CD14-positive monocyte (primary cell): ENCODE data around the gene RGL1. TPM values are rescaled to one million over a fixed set of nuclear protein-coding genes. Genes with fewer than 3 reads are reported as not detected.

Experiments used
- DNase-seq, 3 donors: peaks; one replicate each; pipeline ENCODE4 v3.0.0-alpha.2; 2011 to 2022
- H2AFZ ChIP-seq: 2 replicates; pipeline ENCODE4 v1.6.0; 2012; ENCODE audit warnings: mild to moderate bottlenecking, low read depth, low read length, inconsistent platforms; ENCODE audit not compliant: insufficient read depth, poor library complexity, severe bottlenecking
- H3K27ac ChIP-seq, 2 donors: 1 replicate in 1 of 2; 2 replicates in 1 of 2; pipeline ENCODE4 v1.5.1; 2012 to 2013; ENCODE audit warnings: low read length in 2 of 2, control low read depth in 1 of 2, inconsistent platforms in 1 of 2, low read depth in 1 of 2, mild to moderate bottlenecking in 1 of 2
- H3K27me3 ChIP-seq, 2 donors: one replicate each; pipeline versions ENCODE4 v1.6.0 to v1.6.1; 2011 to 2013; ENCODE audit warnings: low read length in 2 of 2; ENCODE audit not compliant: control insufficient read depth in 2 of 2, insufficient read depth in 2 of 2
- H3K36me3 ChIP-seq, 2 donors: replicated peaks in 1 of 2; 1 replicate in 1 of 2; 2 replicates in 1 of 2; pipeline versions ENCODE4 v1.5.1 to v1.6.1; 2012 to 2013; ENCODE audit warnings: low read length in 2 of 2, control low read depth in 1 of 2, inconsistent platforms in 1 of 2, mild to moderate bottlenecking in 1 of 2; ENCODE audit not compliant: insufficient read depth in 2 of 2, control insufficient read depth in 1 of 2
- H3K4me1 ChIP-seq, 2 donors: 1 replicate in 1 of 2; 2 replicates in 1 of 2; pipeline versions ENCODE4 v1.5.1 to v1.6.1; 2012 to 2013; ENCODE audit warnings: low read length in 2 of 2, control low read depth in 1 of 2, inconsistent platforms in 1 of 2, mild to moderate bottlenecking in 1 of 2, moderate library complexity in 1 of 2; ENCODE audit not compliant: insufficient read depth in 2 of 2, control insufficient read depth in 1 of 2
- H3K4me2 ChIP-seq: replicated peaks from 2 replicates; pipeline ENCODE3; 2012; ENCODE audit warnings: low read length, moderate library complexity, mild to moderate bottlenecking; ENCODE audit not compliant: poor library complexity, severe bottlenecking; ENCODE audit errors: extremely low read depth
- H3K4me3 ChIP-seq, 3 experiments: fragments of 200-600 bp in 1 of 3; sonication (generic) in 1 of 3; replicated peaks in 1 of 3; 1 replicate in 2 of 3; 2 replicates in 1 of 3; pipeline ENCODE4 v1.5.1; 2011 to 2013; ENCODE audit warnings: low read length in 3 of 3, mild to moderate bottlenecking in 3 of 3, control low read depth in 2 of 3, low read depth in 2 of 3, inconsistent platforms in 1 of 3, moderate library complexity in 1 of 3
- H3K79me2 ChIP-seq: 2 replicates; pipeline ENCODE4 v1.6.0; 2012; ENCODE audit warnings: mild to moderate bottlenecking, control low read depth, inconsistent platforms, low read length, moderate library complexity; ENCODE audit not compliant: insufficient read depth
- H3K9ac ChIP-seq: 2 replicates; pipeline ENCODE4 v1.6.0; 2017; ENCODE audit warnings: low read length, mild to moderate bottlenecking; ENCODE audit not compliant: insufficient read depth, poor library complexity, severe bottlenecking
- H3K9me3 ChIP-seq, 2 donors: replicated peaks in 1 of 2; 1 replicate in 1 of 2; 2 replicates in 1 of 2; pipeline versions ENCODE4 v1.5.1 to v1.6.1; 2012 to 2013; ENCODE audit warnings: low read length in 2 of 2, control low read depth in 1 of 2; ENCODE audit not compliant: control insufficient read depth in 1 of 2, insufficient read depth in 1 of 2
- H4K20me1 ChIP-seq: 2 replicates; pipeline ENCODE4 v1.6.0; 2012; ENCODE audit warnings: mild to moderate bottlenecking, low read length, control low read depth, moderate library complexity; ENCODE audit not compliant: insufficient read depth
- H3K27ac Mint-ChIP-seq, 7 donors: one replicate each; pipeline ENCODE4 v1.8.0; 2020; ENCODE audit warnings: mild to moderate bottlenecking in 7 of 7, mixed read lengths in 7 of 7, moderate library complexity in 6 of 7, inconsistent platforms in 2 of 7
- H3K27me3 Mint-ChIP-seq, 3 donors: one replicate each; pipeline ENCODE4 v1.8.0; 2021 to 2022; ENCODE audit warnings: low read depth in 3 of 3, mild to moderate bottlenecking in 3 of 3, mixed read lengths in 3 of 3, moderate library complexity in 3 of 3, inconsistent platforms in 1 of 3
- H3K36me3 Mint-ChIP-seq, 2 donors: one replicate each; pipeline ENCODE4 v1.8.0; 2020; ENCODE audit warnings: mixed read lengths in 2 of 2, inconsistent platforms in 1 of 2, mild to moderate bottlenecking in 1 of 2
- H3K4me1 Mint-ChIP-seq: one replicate; pipeline ENCODE4 v1.8.0; 2020; ENCODE audit warnings: mild to moderate bottlenecking, mixed read lengths
- H3K4me3 Mint-ChIP-seq, 2 donors: one replicate each; pipeline ENCODE4 v1.8.0; 2020; ENCODE audit warnings: mild to moderate bottlenecking in 2 of 2, mixed read lengths in 2 of 2, moderate library complexity in 1 of 2
- H3K9me3 Mint-ChIP-seq, 7 donors: one replicate each; pipeline ENCODE4 v1.8.0; 2020 to 2022; ENCODE audit warnings: mixed read lengths in 7 of 7, mild to moderate bottlenecking in 6 of 7, moderate library complexity in 6 of 7, inconsistent platforms in 2 of 7
- WGBS: methylation state at CpG from one replicate; pipeline ENCODE4 v1.1.5; 2013; ENCODE audit warnings: missing lambda C conversion rate; ENCODE audit not compliant: insufficient coverage; 5-methylcytosine and 5-hydroxymethylcytosine counted together
- intact Hi-C, 2 donors: fragments of 100-400 bp; cut with micrococcal nuclease; formaldehyde crosslinking; loops; one replicate each; pipeline versions ENCODE4 v1.15.0 to v1.15.1; 2023
- polyA plus RNA-seq, 3 donors: library from polyadenylated mRNA; depleted of rRNA in 1 of 3; unstranded in 2 of 3; stranded (reverse) in 1 of 3; fragments of 300-500 nt in 2 of 3; fragments of >200 nt in 1 of 3; fragmentation: Illumina TruSeq in 2 of 3; gene quantifications; 1 replicate in 2 of 3; 2 replicates in 1 of 3; pipeline ENCODE4 v1.2.3, GENCODE V29; 2012 to 2021
- TF ChIP-seq, protein P1 (sequence below): fragments of 200-600 bp; IDR thresholded peaks from one replicate; pipeline ENCODE4 v1.8.0; 2022; ENCODE audit warnings: antibody characterized with exemption, mild to moderate bottlenecking

Gene RGL1
- polyA plus RNA-seq, 3 donors = 1.2 to 3.3 (median 2.0) TPM

- no peaks in the 10 kb centered on the region for H3K4me1 Mint-ChIP-seq
- no peak overlapping the region for H3K4me3 Mint-ChIP-seq
- DNase-seq = no peak
Measured at GRCh38 chr1:183937611-183938010, 132.7 kb downstream of the RGL1 start.

GRCh38 chr1:183941001-183941400 is 136.1 kb downstream of the RGL1 start:
- H3K36me3 Mint-ChIP-seq = no peaks in the 10 kb centered on the region
- peaks cover 5% of the 10 kb centered on the region for H3K4me1 Mint-ChIP-seq

More at GRCh38 chr1:183937611-183938010, 132.7 kb downstream of the RGL1 start:
- Histone ChIP-seq H3K9ac (no peak overlapping the region), H3K79me2 (no peaks in the 10 kb centered on the region), H3K27me3 (no peaks in the 10 kb centered on the region), H2AFZ (no peak overlapping the region), H3K4me3 (no peak overlapping the region), H3K4me2 (no peak overlapping the region), H3K9me3 (no peaks in the 10 kb centered on the region), H3K36me3 (no peaks in the 10 kb centered on the region), H3K27ac (no peak overlapping the region), H4K20me1 (no peaks in the 10 kb centered on the region), H3K4me1 (no peaks in the 10 kb centered on the region)
- TF ChIP-seq, protein P1, sequence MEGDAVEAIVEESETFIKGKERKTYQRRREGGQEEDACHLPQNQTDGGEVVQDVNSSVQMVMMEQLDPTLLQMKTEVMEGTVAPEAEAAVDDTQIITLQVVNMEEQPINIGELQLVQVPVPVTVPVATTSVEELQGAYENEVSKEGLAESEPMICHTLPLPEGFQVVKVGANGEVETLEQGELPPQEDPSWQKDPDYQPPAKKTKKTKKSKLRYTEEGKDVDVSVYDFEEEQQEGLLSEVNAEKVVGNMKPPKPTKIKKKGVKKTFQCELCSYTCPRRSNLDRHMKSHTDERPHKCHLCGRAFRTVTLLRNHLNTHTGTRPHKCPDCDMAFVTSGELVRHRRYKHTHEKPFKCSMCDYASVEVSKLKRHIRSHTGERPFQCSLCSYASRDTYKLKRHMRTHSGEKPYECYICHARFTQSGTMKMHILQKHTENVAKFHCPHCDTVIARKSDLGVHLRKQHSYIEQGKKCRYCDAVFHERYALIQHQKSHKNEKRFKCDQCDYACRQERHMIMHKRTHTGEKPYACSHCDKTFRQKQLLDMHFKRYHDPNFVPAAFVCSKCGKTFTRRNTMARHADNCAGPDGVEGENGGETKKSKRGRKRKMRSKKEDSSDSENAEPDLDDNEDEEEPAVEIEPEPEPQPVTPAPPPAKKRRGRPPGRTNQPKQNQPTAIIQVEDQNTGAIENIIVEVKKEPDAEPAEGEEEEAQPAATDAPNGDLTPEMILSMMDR = no peak
- intact Hi-C loops = no loop called here
- 90% methylated on average over 3 of the region's 11 CpGs for WGBS
- no peaks in the 10 kb centered on the region for H3K36me3 Mint-ChIP-seq
- peaks cover 0 to 1% (median 0%) of the 10 kb centered on the region in 7 donors for H3K9me3 Mint-ChIP-seq
- H3K27ac Mint-ChIP-seq = peak overlapping the region in 1 of 7 donors; percentile 26
- peaks cover 0 to 3% (median 0%) of the 10 kb centered on the region in 3 donors for H3K27me3 Mint-ChIP-seq

More at GRCh38 chr1:183941001-183941400, 136.1 kb downstream of the RGL1 start:
- Mint-ChIP-seq H3K27ac (no peak overlapping the region), H3K27me3 (peaks cover 0 to 3% (median 1%) of the 10 kb centered on the region in 3 donors), H3K9me3 (no peaks in the 10 kb centered on the region), H3K4me3 (no peak overlapping the region)
- H3K36me3 ChIP-seq = no peaks in the 10 kb centered on the region
- H3K4me3 ChIP-seq = no peak overlapping the region
- no peaks in the 10 kb centered on the region for H4K20me1 ChIP-seq
- H3K4me2 ChIP-seq = no peak overlapping the region
- no peaks in the 10 kb centered on the region for H3K79me2 ChIP-seq
- TF ChIP-seq, protein P1 = no peak
- no peak overlapping the region for H3K9ac ChIP-seq
- intact Hi-C loops = no loop called here
- no peaks in the 10 kb centered on the region for H3K9me3 ChIP-seq
- H3K27ac ChIP-seq = no peak overlapping the region
- H2AFZ ChIP-seq = no peak overlapping the region
- 83% methylated on average over 1 of the region's 5 CpGs for WGBS
- no peaks in the 10 kb centered on the region for H3K27me3 ChIP-seq
- DNase-seq = no peak
- H3K4me1 ChIP-seq = no peaks in the 10 kb centered on the region
